UCSD-AML1 (cell line): ENCODE results near the gene BHLHE41.

Experiments used
- DNase-seq: peaks from one replicate; lab custom pipeline; 2025; ENCODE audit not compliant: unreplicated experiment; lab: John Stamatoyannopoulos, UW

The BHLHE41 gene

DNA sequence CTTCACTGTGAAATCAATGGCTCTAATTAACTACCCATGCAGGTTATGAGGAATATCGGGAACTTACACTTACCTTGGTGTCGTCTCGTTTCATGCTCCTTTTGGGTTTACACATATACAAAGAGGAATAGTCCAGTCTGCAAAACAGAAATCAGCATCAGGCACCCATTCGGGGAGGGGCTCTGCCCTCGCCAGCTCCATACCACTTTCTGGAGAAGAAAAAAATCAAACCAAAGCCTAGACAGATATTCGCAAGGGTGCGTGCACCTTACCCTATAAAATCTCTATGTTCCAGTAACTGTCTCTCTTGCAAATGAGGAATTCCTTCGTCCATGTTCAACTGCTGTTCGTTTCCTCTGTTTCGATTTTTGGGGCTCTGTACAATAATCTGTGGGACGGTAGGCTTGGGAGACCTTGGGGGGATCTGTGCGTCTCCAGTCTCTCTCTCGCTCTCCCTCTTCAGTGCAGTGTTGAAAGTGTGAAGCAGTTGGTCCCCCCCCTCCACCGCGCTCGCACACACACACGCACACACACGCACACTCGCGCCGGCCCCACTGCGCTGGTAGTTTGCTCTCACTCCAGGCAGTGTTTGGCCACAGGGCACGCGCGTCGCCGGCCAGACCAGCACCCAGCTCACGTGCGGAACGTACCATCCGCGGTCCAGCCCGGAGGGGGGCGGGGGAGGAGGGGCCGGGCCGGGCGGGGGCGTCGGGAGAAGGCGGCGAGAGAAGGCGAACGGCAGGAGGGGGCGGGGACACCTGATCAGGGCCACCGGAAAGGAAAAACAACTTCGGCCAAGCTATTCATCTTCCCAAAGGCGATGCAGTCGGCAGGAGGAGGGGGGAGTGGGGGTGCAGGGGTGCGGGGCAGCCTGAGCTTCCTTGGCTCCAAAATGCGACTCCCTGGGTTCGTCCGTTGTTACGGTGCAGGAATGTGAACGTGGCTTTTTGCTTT lies at the start of gene BHLHE41:
BHLHE41 (minus strand) TSS at position 592 of the 954 bp plus-strand sequence; CDS start at position 334, 258 bp downstream.
- peak; percentile 16 for DNase-seq

DNA sequence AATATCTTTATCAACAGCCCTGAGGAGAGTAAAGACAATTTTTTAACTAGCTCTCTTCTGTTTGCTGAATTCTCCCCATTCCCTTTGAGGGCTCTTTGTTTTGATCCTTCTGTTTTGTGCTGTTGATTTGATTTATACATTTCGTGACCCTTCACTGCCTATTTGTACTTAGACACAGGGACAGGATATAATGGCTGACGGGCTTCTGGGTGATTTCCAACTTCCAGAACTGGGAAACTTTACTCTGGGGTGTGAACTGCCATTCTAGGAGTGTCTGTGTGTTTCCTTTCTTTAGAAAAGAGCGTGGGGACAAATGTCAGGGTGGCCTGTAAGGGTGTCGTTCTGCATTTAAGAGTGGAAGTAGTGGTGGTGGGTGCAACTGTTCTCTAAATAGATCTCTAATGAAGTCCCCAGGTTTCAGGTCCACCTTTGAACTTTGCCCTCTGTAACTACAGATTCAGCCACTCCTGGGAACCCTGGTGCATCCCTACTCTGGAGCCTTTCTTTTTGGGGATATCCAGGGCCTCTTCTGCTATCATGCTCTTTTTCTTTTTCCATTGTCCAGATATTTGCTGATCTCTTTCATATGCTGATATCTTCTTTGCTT lies 48.2 kb upstream of the BHLHE41 start:
- DNase-seq, result no peak

DNA sequence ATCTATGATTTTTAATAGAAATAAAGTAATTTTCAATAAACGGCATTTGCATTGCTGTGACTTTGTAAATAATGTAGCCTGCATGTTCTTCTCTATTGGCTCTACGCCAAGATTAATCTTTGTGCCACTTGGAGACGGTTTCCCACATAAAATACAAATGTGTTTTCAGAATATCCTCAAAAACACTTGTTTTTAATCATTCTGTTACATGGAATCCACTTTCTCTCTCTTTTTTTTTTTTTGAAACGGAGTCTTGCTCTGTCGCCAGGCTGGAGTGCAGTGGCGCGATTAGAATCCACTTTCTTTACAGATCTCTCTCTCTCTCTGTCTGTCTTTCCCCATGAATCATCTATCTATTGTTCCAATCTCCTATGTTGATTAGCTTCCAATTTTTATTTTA lies 47.7 kb upstream of the BHLHE41 start:
- no peak for DNase-seq

DNA sequence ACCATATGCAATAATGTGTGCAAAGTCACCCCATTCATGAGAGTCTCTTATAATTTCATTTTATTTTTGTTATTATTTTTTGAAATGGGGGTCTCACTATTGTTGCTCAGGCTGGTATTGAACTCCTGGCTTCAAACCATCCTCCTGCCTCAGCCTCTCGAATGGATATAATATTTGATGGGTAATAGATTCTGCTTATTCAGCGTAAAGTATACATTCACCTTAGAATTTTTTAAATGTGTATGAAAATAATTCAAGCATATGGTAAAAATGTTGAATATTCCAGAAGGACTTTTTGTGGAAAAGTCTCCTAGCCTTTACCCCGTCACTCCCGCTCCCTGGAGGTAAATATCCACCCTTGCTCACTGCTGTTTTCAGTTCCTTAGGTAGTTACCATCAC lies 47.2 kb upstream of the BHLHE41 start:
- DNase-seq, result no peak

DNA sequence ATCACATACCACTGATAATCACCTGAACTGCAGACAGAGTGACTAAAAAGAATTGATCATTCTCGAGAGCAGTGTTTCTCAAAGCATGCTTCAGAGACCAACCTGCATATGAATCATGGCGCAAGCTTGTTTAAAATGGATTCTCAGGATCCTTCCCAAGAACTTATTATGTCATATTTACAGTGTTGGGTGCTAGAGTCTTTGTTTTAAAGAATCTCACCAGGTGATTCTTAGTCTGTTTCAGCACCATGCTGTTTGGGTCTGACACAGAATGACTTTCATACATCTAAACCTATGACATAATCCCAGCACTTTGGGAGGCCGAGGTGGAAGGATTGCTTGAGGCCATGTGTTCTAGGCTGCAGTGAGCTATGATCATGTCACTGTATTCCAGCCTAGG lies 39.3 kb upstream of the BHLHE41 start:
- DNase-seq, result no peak

DNA sequence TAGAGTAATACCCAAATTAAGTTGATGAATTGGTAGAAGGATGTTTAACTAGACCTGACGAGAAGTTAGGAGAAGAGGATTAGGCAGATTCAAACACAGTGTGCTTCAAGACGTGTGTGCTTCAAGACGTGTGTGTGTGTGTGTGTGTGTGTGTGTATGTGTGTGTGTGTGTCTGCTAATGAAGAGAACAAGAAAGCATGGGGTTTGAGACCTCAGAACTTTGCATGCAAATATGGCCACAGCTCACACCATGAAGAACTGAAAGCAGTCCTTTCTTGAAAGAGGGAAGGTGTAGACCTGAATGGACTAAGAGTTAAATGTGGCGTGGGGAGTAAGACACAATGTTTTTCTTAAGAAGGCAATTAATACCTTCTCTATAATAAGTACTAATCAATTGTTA lies 38.1 kb upstream of the BHLHE41 start:
- DNase-seq, result no peak

DNA sequence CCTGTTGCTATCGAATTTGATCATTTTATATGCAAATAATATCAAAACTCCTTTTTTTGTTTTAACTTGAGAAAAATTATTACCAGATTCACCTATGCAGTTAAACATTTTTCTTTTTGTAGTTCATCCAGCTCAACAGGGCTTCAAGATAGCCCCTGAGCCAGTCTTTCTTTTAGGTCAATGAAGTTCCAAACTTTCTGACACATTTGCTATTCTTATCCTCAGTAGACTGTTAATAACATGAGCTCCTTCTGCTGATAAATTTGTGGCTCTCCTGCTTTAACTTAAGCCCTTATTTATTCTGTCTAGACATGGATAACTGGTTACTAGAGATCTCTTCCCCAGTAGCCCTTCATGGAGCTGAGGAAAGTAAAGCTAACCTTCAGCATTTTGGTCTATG lies 37.3 kb upstream of the BHLHE41 start:
- DNase-seq, result no peak

DNA sequence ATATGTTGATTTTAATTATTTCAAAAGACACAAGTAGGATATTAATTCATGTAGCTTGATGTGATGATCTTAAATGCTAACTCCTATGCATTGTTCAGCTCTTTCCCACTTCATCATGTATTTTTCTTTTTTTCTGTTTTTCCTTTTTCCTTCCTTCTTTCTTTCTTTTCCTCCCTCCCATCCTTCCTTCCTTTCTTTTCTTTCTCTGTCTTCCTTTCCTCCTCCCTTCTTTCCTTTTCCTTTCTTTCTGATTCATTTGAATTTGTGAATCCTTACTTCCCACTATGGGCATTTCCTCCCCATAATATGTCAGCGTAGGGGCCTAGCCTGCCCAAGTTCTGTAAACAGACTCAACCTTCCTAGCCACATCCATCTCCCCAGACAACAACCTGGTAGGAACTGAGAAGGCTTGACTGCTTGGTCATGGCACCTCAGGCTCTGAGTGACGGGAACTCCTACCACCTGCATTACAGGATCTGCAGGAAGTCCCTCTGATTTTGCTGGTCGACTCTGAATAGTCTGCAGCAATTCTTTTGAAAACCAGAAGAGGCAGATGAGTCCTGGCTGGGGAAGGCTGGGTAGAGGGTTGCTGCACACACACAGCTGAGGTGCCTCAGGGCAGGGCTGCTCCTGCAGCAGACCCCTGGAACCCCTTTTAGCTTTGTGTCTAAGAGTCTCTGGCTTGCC lies 33.4 kb upstream of the BHLHE41 start:
- no peak for DNase-seq

DNA sequence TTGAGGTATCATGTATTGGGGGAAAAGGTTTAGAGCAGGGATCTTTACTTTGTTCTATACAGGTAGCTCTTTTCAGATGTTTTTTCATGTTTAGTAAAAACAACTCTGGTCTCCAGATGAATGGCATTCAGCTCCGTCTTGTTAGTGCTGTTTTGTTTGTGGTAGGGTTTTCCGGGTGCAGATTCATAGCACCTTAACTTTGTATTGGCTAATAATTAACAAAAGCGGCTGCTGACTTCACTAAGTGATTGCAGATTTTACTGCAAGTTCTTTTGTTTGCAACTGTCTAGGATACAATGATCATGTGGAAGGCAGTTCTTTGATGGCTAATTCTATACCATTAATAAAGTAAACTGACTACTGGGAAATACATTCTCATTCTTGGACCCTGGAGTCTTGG lies 32.2 kb upstream of the BHLHE41 start:
- DNase-seq, result no peak

DNA sequence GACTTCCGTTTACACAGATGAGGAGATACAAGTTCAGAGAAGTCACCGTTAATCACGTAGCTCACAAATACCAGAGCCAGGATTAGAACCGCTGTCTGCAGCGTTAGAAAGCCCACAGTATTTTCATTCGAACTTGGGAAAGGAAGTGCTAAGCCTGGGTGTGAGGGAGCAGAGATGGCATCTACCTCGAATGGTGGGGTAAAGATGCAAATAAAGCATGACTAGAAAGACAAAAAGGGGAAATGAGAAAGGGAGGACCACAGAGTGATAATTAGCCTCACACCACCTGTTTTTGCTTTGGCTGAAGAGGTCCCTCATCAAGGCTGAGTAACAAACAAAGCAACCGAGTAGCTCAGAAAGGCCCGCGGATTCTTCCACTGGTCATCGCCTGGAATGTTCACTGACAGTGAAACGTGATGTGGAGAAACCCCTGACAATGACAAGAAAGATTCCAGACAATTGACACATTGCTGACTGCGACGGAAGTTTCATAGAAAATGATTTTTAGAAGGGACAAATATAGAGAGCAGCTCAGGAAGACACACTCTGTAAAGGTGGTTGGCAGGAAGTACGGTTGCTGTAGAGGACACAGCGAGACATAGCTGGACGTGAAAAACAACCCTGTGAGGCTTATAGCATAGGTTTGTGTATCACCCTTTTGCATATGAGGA lies 31.5 kb upstream of the BHLHE41 start:
- DNase-seq, result no peak

DNA sequence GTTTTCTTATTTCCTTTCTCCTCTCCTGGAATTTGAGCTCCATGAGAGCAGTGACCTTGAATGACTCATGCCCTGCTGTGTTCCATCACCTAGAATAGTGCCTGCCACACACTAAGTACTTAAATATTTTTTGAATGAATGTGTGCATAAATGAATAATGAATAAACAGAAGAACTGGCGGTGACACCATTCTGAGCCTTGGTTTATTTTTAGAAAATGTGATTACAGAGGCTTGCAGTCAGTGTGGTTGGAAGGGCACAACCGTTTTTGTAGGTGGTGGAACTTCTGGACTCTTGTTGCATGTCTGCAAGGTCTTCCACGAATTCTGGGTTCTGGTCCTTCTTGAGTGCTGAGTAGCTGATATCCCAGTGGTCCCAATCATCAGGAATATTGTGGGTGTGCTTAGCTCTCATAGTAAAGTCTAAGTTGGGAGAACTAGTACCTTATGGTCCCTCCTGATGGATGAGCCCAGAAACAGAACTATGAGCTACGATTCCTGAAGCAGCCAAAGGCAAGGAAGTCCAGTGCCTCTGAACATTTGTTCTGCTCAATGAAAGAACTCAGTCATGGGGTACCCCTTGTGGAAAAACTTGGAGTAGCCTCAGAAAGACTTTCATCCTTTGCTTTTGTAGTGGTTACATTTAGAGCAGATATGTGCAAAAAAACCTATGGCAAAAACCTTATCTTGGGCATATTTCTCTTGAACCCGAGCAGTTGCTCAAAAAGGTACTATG lies 28.8 kb upstream of the BHLHE41 start:
- DNase-seq, result no peak

DNA sequence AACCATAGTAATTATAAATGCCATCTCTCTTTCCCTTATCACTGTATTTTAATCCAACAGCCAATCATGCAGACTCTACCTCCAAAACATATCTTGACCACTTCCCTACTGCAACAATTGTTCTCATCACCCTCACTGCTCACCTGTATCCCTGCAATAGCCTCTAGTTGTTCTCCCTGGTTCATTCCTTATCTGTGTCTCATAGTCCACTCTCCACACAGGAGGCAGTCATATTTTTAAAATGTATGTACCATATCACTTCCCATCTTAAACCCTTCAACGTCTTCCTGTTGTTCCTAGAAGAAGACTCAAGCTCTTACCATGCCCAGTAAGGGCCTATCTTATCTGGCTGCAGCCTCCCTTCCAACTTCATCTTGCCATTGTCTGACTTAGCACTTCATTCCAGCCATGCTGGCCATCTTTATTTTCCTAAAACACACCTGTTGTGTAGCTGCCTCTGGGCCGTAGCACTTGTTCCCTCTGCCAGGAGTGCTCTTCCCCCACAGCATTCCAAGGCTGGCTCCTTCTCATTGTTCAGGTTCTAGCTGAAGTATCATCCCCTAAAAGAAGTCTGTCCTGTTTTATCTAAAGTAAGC lies 27.8 kb upstream of the BHLHE41 start:
- no peak for DNase-seq

DNA sequence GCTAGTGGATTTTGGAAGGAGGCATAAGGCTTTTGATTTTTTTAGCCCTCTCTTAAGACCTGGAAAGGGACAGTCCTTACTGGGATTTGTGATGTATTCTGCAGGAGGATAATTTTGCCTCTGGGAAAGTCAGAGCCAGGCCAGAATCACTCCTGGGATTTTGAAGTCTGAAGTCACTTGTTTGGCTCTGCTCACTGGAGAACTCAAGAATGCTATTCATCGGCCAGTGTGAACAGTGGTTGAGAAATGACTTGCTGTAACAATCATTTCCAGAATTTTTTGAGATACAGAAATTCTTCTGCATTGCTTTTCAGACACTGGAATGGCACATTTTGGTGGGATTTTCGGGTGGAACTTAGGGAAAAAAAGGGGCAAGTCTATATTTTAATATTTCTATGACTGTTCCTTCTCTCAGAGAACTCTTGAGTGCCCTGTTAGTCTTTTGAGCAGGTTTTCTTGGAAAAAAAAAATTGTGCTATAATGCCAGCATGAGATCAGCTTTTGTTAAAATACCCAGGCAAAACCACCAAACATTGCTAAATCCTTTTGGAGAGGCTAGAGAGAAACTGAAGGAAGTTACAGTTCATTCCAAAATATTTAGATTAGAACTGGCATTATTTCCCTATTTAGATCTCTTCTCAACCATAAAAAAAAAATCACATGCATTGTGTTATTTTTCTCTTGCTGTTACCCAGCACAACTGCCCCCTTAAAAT lies 26.1 kb upstream of the BHLHE41 start:
- no peak for DNase-seq

DNA sequence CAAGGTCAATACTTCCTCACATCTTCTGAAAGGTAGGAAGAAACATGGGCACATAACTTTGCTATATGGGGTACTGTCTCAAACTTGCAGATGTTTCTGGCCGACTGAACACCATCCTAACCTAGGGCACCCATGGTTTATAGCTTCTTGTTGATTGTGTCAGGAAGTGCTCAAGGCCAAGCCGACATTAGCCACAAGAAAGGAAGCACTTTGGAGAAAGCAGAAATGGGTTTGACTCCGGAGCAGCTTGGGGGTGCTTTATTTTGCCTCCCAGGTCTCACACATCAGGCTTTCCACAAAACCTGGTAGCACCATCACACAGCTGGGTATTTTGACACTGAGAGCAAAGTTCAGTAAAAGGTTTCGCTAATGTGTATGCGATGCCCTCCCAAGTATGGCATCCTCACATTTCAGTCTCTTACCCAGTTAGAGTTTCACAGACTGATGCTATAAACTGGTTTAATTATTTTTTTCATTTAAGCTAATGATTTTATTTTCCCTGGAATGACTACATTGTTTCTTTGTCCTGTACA lies 25.2 kb upstream of the BHLHE41 start:
- peak; percentile 26 for DNase-seq

DNA sequence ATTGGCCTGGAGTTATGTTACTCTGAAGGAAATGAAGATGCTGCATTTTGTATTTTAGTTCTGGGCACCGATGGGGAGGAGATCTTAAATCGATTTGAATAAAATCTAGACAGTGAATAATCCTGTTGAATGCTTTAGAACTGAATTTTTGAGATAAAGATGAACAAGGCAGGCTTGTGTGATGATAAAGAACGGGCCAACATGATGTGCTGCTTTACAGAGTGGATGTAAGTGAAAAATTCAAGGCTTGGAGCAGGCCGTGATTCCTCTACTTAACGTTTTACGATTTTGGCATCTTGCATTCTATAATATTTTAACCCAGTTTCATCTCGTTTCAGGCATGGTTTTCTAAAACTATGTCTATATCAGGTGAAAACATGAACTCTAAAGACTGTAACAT lies 23.5 kb upstream of the BHLHE41 start:
- no peak for DNase-seq

DNA sequence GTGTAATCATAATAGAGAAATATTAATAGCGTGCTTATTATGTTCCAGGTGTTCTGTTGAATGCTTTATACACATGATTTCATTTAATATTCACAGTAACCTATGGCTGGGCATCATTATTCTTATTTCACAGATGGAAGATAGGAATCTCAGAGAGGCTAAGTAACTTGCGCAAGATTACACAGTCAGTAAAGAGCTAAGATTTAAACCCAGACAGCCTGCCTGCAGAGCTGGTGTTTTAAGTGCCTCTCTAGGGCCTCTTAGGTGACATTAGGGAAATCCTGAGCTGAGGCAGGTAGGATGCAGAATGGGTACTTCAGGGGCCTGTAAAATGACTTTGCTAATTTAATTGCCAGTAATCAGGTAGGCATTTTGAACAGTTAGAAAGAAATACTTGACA lies 18.5 kb upstream of the BHLHE41 start:
- DNase-seq, result no peak

DNA sequence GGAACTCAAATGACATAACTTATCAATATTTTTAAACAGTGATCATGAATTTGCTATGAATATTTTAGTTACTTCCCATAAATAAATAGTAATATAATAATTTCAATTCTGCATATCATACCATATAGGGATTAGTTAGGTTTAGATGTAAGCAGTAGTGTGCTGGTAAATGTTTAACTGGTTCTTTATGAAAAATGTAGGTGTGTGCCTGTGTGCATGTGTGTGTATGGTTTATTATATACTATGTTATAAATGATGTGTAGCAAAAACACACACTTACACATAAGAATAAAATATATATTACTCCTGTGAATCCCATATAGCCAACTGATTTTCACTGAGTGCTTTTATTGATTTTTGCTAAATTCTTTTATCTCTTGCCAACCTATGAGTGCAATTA lies 14.0 kb upstream of the BHLHE41 start:
- no peak for DNase-seq

DNA sequence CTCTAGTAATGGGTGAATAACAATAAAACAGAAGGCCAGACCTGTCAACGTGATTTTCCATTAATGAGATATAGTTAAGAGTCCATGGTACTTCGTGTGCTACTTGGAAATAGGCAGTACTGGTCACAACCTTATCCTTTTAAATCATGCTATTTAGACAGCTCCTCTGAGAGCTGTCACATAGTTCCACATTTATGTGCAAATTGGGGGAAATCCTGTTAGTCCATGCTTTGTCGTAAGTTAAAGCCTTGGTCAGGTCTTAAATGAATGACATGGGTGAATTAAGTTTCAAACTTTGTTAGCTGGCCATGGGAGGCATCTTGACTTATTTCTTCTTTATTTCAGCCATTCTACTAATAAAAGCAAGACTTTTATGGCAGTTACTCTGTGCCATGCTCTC lies 11.9 kb upstream of the BHLHE41 start:
- DNase-seq, result no peak

DNA sequence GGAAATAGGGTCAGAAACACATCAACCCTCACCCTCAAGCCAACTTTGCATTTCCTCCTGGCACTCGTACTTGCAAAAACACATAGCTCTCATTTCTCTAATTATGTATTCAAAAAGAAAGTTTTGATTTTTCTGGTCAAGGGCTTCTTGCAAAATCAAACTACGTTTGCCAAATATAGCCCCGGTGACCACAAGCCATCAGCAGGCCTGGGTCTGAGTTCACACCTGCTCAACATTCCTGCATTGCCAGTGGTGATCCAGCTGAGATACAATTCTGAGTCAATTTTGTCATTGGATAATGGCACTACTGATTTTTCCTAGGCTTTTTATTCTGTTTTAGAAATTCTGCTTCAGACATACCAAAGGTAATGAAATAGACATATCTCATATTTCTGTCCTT lies 10.7 kb upstream of the BHLHE41 start:
- no peak for DNase-seq
